GM18520 (cell line): ENCODE measurements around the gene LBR.
"Not testable (repeated sequence)": the region's sequence is repeated elsewhere in the genome, so short reads cannot be mapped to it uniquely, and the experiment has no call there.

Experiments used
- ATAC-seq: cut with Tn5 transposase; IDR thresholded peaks from one replicate; pipeline ENCODE4 v1.9.1; 2021; ENCODE audit not compliant: unreplicated experiment

LBR gene

DNA sequence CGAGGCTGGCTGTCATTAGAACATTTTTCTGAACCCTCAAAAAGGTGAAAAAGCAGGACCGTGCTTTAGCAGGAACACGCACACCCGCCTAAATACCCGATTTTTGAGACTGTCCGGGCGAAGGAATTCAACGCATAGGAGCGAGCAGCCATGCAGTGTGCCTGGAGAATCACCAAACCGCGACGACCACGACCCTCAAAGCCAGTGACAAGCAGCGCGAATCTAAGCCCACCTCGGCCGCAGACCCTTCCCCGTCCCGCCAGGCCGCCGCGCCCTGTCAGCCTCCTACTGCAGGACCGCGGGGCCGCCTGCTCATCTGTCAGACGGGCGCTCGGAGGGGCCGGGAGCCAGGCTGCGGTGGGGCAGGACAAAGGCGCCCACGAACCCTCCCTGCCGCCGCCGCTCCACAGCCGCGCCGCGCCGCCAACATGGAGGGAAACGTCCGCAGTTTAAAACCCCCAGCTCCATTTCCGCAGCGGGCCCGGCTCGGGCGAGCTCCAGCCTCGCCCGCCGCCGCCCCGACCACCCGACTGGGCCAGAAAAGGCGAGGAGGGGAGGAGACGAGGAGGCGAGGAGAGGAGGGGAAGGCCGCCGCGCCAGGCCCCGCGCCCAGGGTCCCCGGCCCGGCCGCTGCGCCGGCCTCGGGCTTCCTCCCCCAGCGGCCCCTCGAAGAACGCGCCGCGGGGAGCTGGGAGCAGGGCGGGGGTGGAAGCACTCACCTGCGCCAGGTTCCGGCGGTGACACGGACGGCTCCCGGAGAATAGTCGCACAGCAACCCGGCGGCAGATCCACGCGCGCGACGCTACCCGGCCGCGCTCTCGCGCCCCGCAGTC is at the start of gene LBR:
Gene LBR (minus strand): TSS at position 804 of the 833 bp plus-strand sequence. CDS start 3,963 bp downstream, outside the sequence.
- peak; percentile 22 for ATAC-seq

DNA sequence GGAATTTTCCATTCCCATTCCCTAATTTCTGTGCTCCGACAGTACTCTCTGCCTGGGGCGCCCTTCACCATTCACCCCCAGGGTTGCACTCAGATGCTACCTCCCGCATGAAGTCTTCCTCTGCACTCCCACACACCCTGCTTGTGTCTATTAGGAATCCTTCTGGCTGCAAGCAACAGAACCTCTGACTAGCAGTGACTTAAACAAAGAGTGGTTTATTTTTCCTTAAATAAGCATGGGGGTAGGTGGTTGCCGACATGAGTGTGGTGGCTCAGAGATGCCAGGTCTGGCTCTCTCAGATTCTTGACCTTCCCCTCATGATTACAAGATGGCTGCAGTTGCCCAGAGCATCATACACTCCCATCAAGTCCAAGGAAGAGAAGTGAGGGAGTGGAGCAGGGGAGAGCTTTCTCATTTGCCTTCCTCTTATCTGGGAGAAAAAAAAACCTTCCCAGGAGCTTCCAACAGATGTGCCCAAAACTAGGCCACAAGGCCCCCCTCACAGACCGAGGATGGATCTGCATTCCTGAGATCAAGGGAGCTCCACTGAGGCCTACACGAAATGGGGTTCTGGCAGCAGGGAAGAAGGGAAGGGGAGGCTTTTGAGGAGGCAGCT is 49.6 kb upstream of the LBR start:
- ATAC-seq, result no peak

DNA sequence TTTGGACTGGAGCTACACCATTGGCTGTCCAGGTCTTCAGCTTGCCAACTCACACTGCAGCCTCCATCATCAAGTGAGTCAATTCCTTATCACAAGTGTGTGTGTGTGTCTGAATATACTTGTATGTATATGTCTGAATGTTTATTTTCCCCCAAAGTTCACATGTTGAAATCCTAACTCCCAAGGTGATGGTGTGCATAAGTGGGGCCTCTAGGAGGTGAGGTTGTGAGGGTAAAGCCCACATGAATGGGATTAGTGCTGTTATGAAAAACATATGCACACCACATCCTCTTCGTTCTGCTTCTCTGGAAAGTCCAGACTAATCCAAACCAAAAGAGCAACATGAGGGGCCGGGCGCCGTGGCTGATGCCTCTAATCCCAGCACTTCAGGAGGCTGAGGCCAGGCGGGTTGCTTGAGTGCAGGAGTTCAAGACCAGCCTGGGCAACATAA is 48.7 kb upstream of the LBR start:
- ATAC-seq, result no peak

DNA sequence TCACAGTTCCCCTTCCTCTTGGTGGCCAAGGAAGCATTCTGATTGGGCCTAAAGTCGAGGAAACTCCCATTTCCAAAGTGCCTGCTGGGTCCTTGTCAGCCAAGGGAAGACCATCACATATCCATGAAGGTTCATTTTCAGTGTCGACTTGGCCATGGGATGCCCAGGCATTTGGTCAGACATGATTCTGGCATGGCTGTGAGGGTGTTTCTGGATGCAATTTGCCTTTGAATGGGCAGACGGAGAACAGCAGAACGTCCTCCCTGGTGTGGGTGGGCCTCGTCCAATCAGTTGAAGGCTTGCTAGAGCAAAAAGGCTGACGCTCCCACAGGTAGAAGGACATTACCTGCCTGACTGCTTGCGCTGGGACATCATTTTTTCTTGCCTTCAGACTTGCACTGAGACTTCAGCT is 48.3 kb upstream of the LBR start:
- ATAC-seq, result no peak

DNA sequence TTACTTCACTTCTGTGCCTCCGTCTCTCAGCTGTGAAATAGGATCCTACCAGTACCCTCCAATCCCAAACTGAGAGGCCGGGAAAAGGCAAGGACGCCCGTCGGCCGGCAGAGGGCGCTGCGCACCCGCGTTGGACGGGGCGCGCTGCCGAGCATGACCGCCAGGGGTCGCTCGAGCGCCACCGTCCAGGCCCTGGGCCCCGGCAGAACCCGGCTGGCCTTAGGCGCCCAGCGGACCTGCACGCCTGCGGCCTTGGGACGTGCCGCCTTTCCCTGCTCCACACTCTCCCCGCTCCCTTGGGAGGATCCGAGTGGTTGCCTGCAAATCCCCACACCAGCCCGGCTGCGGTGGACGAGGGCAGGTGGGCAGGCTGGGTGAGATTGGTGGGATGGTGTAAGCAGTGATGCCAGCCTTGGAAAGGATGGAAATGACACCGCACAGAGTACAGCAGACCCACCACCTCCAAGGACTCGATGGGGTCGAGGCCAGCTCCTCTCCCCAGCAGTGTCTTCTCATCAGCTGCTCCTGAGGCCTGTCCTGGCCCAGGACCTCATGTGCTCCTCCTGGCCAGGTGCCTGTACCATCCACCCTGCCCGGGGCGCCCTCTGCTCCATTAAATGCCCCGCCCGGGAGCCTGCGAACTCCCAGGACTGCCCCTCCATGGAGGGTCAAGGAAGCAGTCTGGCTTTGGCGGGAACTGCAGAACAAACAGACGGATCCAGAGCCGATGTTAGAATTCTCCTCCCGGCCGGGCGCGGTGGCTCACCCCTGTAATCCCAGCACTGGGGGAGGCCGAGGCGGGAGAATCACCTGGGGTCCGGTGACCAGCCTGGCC is 47.4 kb upstream of the LBR start:
- peak; percentile 47 for ATAC-seq

DNA sequence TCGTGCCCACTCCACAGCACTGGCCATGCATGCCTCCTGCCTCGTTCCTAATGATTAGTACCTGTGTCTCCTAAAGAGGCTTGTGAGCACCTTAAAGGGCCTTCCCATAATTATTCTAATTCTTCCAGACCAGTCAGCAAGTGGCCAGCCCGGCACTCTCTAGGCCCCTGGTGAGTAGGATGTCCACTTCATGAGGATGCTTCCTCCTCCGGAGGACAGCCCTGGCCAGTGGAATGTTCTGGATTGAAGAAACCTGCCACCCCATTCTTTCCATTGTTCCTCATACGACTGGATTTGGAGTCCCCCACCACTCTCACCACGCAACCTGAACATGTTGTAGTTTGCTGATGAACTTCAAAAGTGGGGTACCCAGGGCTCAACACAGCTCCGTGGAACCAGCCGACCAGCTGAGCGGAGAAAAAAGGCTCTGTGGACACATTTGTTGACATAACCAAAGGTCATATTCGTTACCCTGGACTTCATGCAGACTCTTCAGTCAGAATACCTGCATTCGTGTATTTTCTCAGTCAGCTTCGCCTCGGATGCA is 46.7 kb upstream of the LBR start:
- no peak for ATAC-seq

DNA sequence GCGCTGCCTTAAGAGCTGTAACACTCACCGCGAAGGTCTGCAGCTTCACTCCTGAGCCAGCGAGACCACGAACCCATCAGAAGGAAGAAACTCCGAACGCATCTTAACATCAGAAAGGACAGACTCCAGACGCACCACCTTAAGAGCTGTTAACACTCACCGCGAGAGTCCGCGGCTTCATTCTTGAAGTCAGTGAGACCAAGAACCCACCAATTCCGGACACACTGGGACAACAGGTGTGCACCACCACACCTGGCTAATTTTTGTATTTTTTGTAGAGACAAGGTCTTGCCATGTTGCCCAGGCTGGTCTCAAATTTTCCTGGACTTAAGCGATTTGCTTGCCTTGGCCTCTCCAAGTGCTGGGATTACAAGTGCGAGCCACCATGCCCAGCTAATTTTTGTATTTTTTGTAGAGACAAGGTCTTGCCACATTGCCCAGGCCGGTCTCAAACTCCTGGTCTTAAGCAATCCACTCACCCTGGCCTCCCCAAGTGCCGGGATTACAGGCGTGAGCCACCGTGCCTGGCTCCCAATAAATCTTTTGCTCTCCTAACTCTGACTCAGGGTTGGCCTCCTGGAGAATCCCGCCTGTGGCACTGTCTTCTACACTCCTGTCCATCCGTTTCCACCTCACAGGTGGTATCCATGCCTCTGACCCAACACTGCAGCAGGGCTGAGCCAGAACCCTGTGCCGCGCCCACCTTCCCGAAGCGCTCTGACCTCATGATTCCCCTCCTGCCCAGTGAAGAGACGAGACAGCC is 46.0 kb upstream of the LBR start:
- not testable (repeated sequence) for ATAC-seq

DNA sequence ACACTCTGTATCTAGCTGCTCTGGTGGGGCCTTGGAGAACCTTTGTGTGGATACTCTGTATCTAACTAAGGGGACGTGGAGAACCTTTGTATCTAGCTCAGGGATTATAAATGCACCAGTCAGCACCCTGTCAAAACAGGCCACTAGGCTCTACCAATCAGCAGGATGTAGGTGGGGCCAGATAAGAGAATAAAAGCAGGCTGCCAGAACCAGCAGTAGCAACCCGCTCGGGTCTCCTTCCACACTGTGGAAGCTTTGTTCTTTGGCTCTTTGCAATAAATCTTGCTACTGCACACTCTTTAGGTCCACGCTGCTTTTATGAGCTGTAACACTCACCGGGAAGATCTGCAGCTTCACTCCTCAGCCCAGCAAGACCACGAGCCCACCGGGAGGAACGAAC is 45.4 kb upstream of the LBR start:
- not testable (repeated sequence) for ATAC-seq

DNA sequence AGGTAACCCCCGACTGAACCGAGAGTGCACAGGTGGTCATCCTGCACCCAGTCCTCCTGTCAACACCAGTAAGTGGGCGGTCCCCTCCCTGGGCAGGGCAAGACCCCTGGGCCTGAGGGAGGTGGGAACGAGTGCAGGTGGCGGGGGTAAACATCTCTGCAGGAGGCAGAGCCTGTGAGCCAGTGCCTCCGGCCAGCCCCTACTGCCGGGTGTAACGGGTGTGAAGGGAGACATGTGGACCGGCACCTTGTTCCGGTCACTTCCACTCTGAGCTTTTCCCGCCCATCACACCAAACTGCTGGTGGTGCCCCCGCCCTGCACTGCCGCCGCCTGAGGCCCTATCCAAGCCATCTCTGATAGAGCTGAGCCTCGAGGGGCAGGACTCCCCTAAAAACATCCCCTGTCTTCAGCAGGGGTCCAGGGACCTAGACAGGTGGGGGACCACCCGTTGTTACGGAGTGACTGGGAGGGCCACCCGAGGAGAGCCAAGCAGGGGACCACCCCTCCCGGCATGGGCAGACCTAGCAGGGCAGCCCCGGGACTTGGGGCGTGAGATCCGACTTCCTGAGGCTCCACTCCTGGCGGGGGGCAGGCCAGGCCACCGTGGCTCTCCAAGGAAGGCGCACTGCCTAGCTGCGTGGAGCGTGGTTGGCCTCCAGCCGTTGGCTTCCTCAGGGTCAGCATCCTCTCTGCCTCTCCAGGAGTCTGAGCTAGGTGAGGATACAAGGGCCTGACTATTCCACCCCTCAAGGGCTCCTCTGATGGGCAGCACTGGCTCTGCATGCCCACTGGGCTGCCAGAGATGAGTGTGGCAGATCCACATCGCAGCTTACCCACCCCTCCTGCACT is 43.8 kb upstream of the LBR start:
- no peak for ATAC-seq

DNA sequence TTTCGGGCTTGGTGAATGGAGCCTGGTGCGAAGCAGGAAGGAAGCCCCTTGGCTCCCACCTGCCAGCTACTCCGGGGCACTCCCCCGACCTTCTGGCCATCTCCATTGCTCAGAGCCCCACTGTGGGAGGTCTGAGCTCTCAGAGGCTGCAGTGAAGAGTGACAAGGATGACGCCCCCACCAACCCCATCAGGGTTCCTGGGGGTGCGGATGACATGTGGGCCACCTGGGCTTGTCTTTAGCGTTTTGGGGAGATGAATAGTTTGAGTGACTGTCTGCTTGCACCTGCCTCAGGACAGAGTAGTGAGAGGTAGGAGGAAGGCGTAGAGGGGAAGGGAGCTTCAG is 43.2 kb upstream of the LBR start:
- ATAC-seq, result no peak

DNA sequence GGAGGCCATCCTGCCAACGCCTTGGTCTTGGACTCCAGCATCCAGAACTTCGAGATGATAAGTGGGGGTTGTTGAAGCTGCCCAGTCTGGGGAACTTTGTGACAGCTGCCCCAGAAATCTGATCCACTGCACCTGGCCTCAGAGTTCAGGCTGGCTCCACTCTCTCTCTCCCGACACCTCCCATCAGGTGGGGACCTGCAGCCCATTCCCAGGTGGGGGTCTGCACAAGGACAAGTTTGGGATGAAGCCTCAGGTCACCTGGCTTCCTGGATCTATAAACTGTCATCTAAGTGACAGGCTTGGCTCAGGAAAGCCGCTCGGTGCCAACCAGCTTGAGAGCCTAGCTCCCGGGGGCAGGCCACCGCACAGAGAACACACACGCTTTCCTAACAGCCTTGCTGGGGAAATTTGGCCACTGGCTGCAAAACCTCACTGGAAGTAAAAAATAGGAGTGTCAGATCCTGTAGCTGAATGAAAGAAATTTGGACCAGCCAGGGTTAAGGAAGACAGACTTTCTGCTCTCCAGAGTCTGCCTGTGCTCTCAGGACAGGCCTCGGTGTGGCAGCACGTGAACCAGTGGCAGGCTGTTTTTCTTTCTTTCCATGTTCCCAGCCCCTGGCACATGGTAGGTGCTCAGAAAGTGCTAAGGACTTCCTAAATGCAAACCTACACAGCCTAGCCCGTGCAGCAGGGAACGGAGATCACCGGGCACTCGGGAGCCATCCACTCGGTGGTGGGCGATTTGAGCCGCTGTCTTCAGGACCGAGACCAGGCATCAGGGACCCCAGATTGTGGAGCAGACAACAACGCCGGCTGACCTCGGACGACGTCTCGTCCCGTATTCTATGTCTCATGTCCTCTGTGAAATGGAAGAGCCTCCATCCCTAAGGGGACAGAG is 42.6 kb upstream of the LBR start:
- no peak for ATAC-seq

DNA sequence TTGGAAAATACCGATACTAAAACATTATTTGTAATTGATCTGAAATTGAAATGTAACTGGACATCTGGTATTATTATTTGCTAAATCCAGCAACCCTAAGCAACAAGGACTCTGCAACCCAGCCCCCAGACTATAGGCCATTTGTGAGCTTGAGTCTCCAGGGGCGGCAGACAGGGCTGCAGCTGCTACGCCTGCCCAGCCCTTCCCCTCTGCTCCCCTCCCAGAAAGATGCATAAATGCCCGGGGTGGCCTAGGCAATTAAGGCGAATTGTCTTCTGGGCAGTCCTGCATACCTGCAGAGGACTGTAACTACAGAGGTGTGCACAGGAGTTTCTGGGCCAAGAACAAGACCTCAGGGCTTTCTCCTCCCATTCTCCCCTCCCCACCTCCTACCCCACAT is 41.2 kb upstream of the LBR start:
- ATAC-seq, result no peak

DNA sequence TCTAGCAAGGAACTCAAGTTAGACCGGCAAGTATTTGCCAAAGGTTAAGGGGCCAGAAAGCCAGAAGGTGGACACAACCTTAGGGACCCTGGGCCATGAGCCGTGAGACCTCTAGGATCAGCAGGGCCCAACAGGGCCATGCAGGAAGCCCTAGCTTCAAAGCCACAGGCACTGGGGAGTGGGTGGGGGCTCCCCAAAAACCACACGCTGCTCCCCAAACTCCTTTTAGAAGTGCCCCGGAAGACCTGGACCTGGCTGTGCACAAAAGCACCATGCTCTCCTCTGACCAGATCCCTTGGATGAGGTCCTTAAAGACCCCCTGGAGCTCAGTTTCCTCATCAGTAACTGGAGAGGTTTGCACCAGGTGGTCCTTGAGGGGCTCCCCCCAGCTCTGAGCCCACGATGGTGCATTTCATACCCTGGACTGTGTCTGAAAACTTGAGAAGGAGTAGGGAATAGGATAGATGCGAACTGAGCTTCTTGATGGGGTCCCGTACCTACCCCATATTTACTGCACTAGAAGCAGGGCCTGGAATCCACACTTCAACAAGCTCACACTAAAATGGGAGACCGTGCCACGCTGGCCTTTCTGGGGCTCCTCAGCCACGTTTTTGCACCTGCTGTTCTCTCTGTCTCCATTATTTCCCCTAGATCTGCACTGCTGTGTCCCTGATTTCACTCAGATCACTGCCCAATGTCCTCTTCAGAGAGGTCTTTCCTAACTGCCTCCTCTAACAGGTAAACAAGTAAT is 40.6 kb upstream of the LBR start:
- no peak for ATAC-seq

DNA sequence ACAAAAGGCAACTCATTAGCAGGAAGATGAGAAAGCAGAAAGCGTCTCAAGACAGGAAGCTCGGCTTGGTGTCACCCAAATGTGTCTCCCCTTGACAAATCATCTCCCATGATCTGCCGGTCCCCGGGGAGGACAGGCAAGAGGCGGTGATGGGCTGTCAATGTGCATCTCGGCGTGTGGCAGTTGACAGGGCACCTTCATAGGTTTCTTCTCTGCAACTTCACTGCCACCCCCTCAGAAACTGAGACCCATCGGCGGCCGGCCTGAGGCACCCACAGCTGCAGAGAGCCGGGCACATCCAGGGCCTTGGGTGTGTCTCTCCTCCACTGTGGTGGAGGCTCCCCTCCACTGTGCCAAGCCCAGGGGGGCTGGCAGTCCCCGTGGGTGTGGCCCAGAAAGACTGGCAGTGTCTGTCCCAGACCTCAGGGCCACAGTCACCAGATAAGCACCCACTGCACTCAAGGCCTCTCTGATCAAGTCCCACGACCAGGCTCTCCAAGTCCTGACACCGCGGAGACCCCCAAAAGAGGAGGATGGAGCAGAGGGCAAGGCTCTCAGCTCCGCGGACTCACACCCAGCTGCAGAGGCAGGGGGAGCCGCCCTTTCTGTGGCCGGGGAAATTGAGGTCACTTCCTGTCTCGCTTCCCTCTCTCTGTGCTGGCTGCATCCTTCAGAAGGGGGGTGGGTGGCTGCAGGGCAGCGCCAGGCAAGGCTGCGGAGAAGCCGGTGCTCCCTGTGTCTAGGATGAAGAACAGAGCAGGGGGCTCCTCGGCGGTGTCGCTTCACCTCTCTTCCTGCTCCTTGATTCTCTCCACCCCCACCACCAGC is 39.6 kb upstream of the LBR start:
- peak; percentile 92 for ATAC-seq

DNA sequence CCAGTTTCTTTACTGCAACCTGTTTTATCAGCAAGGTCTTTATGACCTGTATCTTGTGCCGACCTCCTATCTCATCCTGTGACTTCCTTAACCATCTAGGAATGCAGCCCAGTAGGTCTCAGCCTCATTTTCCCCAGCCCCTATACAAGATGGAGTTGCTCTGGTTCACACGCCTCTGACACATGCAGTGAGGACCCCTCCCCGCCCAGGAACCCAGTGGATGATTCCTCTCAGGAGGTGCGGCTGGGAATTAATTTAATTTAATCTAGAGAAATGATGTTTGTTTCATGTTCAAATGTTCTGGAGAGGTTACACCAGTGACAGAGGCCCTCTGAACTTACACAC is 39.0 kb upstream of the LBR start:
- ATAC-seq, result no peak

DNA sequence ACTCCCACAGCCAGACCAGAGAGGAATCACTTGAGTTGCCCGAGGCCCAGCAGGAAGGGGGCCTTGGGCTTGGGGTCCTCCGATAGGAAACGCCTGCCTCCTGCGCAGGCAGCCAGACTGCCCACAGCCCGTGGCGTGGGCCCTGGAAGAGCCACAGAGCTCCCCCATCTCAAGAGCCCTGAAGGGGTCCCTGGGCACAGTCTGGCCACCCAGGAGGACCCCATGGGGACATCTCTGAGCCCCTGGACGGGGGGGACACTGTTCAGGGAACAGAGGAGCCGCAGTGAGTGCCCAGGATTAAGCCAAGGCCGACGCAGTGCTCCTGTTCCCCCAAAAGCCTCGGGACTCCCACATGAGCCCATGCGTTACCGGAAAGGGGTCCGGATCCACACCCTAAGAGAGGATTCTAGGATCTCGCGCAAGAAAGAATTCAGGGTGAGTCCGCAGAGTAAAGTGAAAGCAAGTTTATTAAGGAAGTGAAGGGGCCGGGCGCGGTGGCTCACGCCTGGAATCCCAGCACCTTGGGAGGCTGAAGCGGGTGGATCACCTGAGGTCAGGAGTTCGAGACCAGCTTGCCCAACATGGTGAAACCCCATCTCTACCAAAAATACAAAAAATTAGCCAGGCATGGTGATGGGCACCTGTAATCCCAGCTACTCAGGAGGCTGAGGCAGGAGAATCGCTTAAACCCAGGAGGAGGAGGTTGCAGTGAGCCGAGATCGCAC is 38.1 kb upstream of the LBR start:
- no peak for ATAC-seq
